Mesenchymal stem cell (in vitro differentiated cells and primary cell): ENCODE data around the gene CD7.
A peak's percentile ranks its signal among the peaks of the same experiment; 100 is the strongest.

ENCODE experiments used
- DNase-seq: peaks from one replicate; pipeline ENCODE4 v3.0.0-alpha.2; 2013
- H2AFZ ChIP-seq: one replicate; pipeline ENCODE4 v1.6.1; 2013; ENCODE audit warnings: low read depth, mild to moderate bottlenecking, control low read depth, inconsistent platforms, low read length, moderate library complexity
- H2AK5ac ChIP-seq: 2 replicates; pipeline ENCODE4 v1.6.1; 2013; ENCODE audit warnings: low read length, moderate library complexity, mild to moderate bottlenecking, inconsistent platforms; ENCODE audit not compliant: severe bottlenecking
- H2BK120ac ChIP-seq: one replicate; pipeline ENCODE4 v1.6.1; 2013; ENCODE audit warnings: low read depth, mild to moderate bottlenecking, inconsistent platforms, low read length, moderate library complexity
- H2BK12ac ChIP-seq, 2 experiments: one replicate each; pipeline ENCODE4 v1.6.1; 2013; ENCODE audit warnings: inconsistent platforms in 2 of 2, low read length in 2 of 2, mild to moderate bottlenecking in 2 of 2, moderate library complexity in 2 of 2, control low read depth in 1 of 2
- H2BK15ac ChIP-seq: one replicate; pipeline ENCODE4 v1.6.1; 2013; ENCODE audit warnings: mild to moderate bottlenecking, low read depth, inconsistent platforms; ENCODE audit not compliant: poor library complexity, severe bottlenecking
- H2BK5ac ChIP-seq: 2 replicates; pipeline ENCODE4 v1.6.1; 2013; ENCODE audit warnings: low read depth, mild to moderate bottlenecking, low read length, control low read depth, inconsistent platforms; ENCODE audit not compliant: poor library complexity, severe bottlenecking
- H3K14ac ChIP-seq, 2 experiments: one replicate each; pipeline ENCODE4 v1.6.1; 2013; ENCODE audit warnings: inconsistent platforms in 2 of 2, low read length in 2 of 2, control low read depth in 1 of 2, mild to moderate bottlenecking in 1 of 2, moderate library complexity in 1 of 2
- H3K18ac ChIP-seq, 2 experiments: one replicate each; pipeline ENCODE4 v1.6.1; 2013; ENCODE audit warnings: inconsistent platforms in 2 of 2, low read length in 2 of 2, control low read depth in 1 of 2, low read depth in 1 of 2, mild to moderate bottlenecking in 1 of 2
- H3K23ac ChIP-seq, 2 experiments: one replicate each; pipeline ENCODE4 v1.6.1; 2013; ENCODE audit warnings: inconsistent platforms in 2 of 2, low read length in 2 of 2, mild to moderate bottlenecking in 2 of 2, moderate library complexity in 2 of 2, control low read depth in 1 of 2
- H3K27ac ChIP-seq: 2 replicates; pipeline ENCODE4 v1.5.1; 2013; ENCODE audit warnings: mild to moderate bottlenecking, moderate library complexity, low read length, control low read depth, inconsistent platforms; ENCODE audit not compliant: poor library complexity, severe bottlenecking
- H3K27me3 ChIP-seq, 2 experiments: 2 replicates each; pipeline versions ENCODE4 v1.6.1 to v1.7.0; 2013; ENCODE audit warnings: low read length in 2 of 2, mild to moderate bottlenecking in 2 of 2, moderate library complexity in 2 of 2, control low read depth in 1 of 2, inconsistent platforms in 1 of 2; ENCODE audit not compliant: control insufficient read depth in 1 of 2, insufficient read depth in 1 of 2
- H3K36me3 ChIP-seq, 2 experiments: 2 replicates each; pipeline versions ENCODE4 v1.6.1 to v1.7.0; 2013; ENCODE audit warnings: low read length in 2 of 2, control low read depth in 1 of 2, inconsistent platforms in 1 of 2, low read depth in 1 of 2, mild to moderate bottlenecking in 1 of 2; ENCODE audit not compliant: insufficient read depth in 2 of 2, control insufficient read depth in 1 of 2
- H3K4ac ChIP-seq, 2 experiments: one replicate each; pipeline ENCODE4 v1.6.1; 2013; ENCODE audit warnings: inconsistent platforms in 2 of 2, low read length in 2 of 2, mild to moderate bottlenecking in 2 of 2, moderate library complexity in 2 of 2, control low read depth in 1 of 2, low read depth in 1 of 2
- H3K4me1 ChIP-seq: 2 replicates; pipeline ENCODE4 v1.6.1; 2013; ENCODE audit warnings: low read depth, low read length, control low read depth; ENCODE audit not compliant: control insufficient read depth, insufficient read depth
- H3K4me2 ChIP-seq: 2 replicates; pipeline ENCODE4 v1.6.1; 2013; ENCODE audit warnings: low read length, mild to moderate bottlenecking, inconsistent platforms; ENCODE audit not compliant: poor library complexity, severe bottlenecking
- H3K4me3 ChIP-seq, 2 experiments: 2 replicates each; pipeline versions ENCODE4 v1.5.1 to v1.7.0; 2013; ENCODE audit warnings: low read length in 2 of 2, mild to moderate bottlenecking in 2 of 2, control low read depth in 1 of 2, low read depth in 1 of 2; ENCODE audit not compliant: insufficient read depth in 1 of 2
- H3K79me1 ChIP-seq: replicated peaks from 2 replicates; pipeline ENCODE4 v1.6.1; 2013; ENCODE audit warnings: mild to moderate bottlenecking, control low read depth, low read length, inconsistent platforms; ENCODE audit not compliant: poor library complexity, severe bottlenecking
- H3K9ac ChIP-seq: 2 replicates; pipeline ENCODE4 v1.7.0; 2013; ENCODE audit warnings: mild to moderate bottlenecking, low read length, moderate library complexity
- H3K9me3 ChIP-seq: 2 replicates; pipeline ENCODE4 v1.7.0; 2013; ENCODE audit warnings: mild to moderate bottlenecking, low read length; ENCODE audit not compliant: control insufficient read depth
- H4K8ac ChIP-seq: one replicate; pipeline ENCODE4 v1.6.1; 2013; ENCODE audit warnings: inconsistent platforms, mild to moderate bottlenecking, low read length, moderate library complexity
- H4K91ac ChIP-seq: one replicate; pipeline ENCODE4 v1.6.1; 2013; ENCODE audit warnings: mild to moderate bottlenecking, low read length, inconsistent platforms
- WGBS: methylation state at CpG from one replicate; pipeline ENCODE4 v1.1.7; 2013; ENCODE audit warnings: mixed read lengths; 5-methylcytosine and 5-hydroxymethylcytosine counted together

CD7 gene

DNA sequence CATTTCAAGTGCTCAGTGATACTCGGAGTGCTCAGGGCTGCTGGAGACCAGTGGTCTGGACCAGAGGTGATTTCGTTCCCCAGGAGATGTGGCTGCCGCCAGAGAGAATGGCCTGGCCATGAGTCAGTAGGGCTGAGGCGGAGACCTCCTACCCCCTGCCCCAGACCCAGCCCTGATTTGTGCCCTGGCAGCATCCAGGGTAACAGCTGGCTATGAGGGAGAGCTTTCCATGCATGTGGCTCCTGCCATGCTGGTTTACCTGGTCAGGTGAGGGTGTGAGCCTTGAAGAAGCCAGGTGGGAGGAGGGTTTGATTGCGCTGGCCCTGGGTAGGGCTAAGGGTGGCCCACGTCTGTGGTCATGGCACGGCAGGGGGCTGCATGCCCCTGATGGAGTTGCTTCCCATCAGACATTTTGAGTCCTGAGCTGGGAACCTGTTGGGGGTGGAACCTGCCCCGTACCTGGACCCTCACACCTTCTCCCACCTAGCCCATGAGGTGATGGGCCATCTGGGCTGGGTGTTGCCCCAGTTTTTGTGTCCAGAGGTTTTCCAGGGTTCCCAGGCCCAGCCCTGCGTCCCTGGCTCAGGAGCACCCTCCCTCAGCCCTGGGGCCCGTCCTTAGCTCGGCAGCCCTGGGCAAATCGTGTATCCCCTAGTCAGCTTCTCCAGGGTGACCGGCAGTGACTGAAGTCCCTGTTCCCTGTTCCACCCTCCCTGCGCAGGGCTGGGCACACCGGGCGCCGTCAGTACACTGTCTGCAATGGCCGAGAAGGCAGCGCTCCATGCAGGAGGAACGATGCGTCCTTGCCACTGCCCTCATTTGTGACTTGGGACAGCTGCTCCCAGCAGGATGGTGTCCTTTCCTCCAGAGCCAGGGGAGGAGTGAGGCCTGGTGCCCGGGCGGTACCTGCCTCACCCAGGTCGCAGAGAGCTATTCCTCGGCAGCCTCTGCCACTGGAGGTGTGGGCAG, 34.9 kb downstream of the CD7 start:
- no peaks in the 10 kb centered on the region for H3K79me1 ChIP-seq
- peak overlapping the region in 1 of 2 experiments; percentile 26 for H2BK12ac ChIP-seq
- no peaks in the 10 kb centered on the region for H3K9me3 ChIP-seq
- H3K36me3 ChIP-seq = peaks cover 5 to 6% of the 10 kb centered on the region in 2 experiments
- no peak overlapping the region for H2BK5ac ChIP-seq
- peak overlapping the region; percentile 34 for H2BK15ac ChIP-seq
- peak overlapping the region; percentile 66 for H4K91ac ChIP-seq
- WGBS = 89% methylated on average over 24 of the region's 25 CpGs
- peak overlapping the region; percentile 11 for H2BK120ac ChIP-seq
- H2AFZ ChIP-seq = no peak overlapping the region
- no peak overlapping the region for H3K23ac ChIP-seq
- peak overlapping the region; percentile 24 for H2AK5ac ChIP-seq
- no peak overlapping the region for H3K4me3 ChIP-seq
- no peak for DNase-seq
- no peaks in the 10 kb centered on the region for H3K27me3 ChIP-seq
- peak overlapping the region; percentile 53 for H4K8ac ChIP-seq
- H3K18ac ChIP-seq = no peak overlapping the region
- H3K4me2 ChIP-seq = no peak overlapping the region
- no peak overlapping the region for H3K27ac ChIP-seq
- peaks cover 32% of the 10 kb centered on the region for H3K4me1 ChIP-seq
- peak overlapping the region in 1 of 2 experiments; percentile 58 for H3K14ac ChIP-seq
- H3K4ac ChIP-seq = no peak overlapping the region
- peak overlapping the region; percentile 38 for H3K9ac ChIP-seq

DNA sequence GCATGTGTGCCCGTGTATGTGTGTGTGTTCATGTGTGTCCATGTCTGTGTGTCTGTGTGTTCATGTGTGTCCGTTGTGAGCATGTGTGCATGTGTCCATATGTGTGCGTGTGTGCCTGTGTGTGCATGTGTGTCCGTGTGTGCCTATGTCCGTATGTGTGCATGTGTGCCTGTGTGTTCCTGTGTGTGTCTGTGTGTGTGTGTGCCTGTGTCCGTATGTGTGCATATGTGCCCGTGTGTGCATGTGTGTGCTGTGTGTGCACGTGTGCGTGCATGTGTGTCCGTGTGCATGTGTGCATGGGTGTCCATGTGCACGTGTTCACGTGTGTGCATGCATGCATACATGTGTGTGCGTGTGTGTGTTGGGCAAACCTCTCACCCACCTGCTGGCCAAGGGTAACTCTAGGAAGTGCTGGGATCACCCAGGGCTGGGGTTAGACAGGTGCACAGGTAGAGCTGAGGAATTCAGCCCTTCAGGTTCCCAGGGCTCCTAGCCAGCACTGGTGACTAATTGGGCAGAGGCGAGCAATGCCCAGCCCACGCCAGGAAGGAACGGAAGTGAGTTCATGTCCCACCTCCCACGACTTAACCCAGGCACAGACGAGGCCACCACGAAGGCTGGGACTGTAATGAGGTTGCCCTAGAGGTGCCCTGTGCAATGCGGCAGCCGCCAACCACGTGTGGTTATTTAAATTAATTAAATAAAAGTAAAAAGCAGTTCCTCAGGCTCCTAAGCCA, 35.7 kb downstream of the CD7 start:
- Histone ChIP-seq H3K4me3 (no peak overlapping the region), H4K91ac (no peak overlapping the region), H3K18ac (no peak overlapping the region), H3K36me3 (peaks cover 5 to 9% of the 10 kb centered on the region in 2 experiments), H4K8ac (peak overlapping the region; percentile 20), H2BK120ac (no peak overlapping the region), H3K27me3 (no peaks in the 10 kb centered on the region), H3K4me2 (no peak overlapping the region), H2BK15ac (no peak overlapping the region), H3K9ac (peak overlapping the region; percentile 38), H3K27ac (no peak overlapping the region), H3K23ac (no peak overlapping the region), H2AFZ (no peak overlapping the region), H3K4me1 (peaks cover 32% of the 10 kb centered on the region), H2AK5ac (no peak overlapping the region), H3K9me3 (no peaks in the 10 kb centered on the region), H2BK5ac (no peak overlapping the region), H3K14ac (peak overlapping the region in 1 of 2 experiments; percentile 3), H3K4ac (no peak overlapping the region), H2BK12ac (no peak overlapping the region), H3K79me1 (no peaks in the 10 kb centered on the region)
- WGBS = 90% methylated on average over 17 of the region's 22 CpGs
- DNase-seq = no peak

DNA sequence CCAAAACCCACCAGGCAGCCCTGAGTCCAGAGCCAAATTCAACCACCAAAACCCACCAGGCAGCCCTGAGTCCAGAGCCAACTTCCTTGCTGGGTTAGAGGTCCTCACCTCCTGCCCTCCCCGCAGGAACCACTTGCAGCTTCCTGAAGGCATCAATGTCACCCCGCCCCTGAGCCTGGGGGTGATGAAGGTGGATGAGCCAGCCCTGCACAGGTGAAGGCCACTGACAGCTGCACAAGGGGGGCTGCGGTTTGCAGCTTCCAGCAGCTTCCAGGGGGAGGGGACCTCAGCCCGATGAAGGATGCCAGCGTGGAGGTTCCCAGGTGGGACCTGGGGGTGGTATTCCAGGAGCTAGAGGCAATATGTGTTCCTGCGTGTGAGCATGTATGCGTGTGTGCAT, 36.3 kb downstream of the CD7 start:
- 88% methylated on average over 7 of the region's 7 CpGs for WGBS
- H3K4me1 ChIP-seq = peaks cover 32% of the 10 kb centered on the region
- H4K91ac ChIP-seq = no peak overlapping the region
- no peaks in the 10 kb centered on the region for H3K79me1 ChIP-seq
- no peaks in the 10 kb centered on the region for H3K9me3 ChIP-seq
- H3K14ac ChIP-seq = no peak overlapping the region
- H3K18ac ChIP-seq = no peak overlapping the region
- no peak overlapping the region for H3K4ac ChIP-seq
- H2AK5ac ChIP-seq = no peak overlapping the region
- no peak overlapping the region for H3K23ac ChIP-seq
- H3K4me2 ChIP-seq = no peak overlapping the region
- no peak overlapping the region for H2BK15ac ChIP-seq
- H2AFZ ChIP-seq = no peak overlapping the region
- H2BK120ac ChIP-seq = no peak overlapping the region
- peak overlapping the region in 1 of 2 experiments; percentile 11 for H2BK12ac ChIP-seq
- no peak overlapping the region for H4K8ac ChIP-seq
- no peak for DNase-seq
- H3K27ac ChIP-seq = no peak overlapping the region
- peaks cover 5 to 9% of the 10 kb centered on the region in 2 experiments for H3K36me3 ChIP-seq
- no peak overlapping the region for H3K4me3 ChIP-seq
- no peak overlapping the region for H2BK5ac ChIP-seq
- H3K9ac ChIP-seq = no peak overlapping the region
- no peaks in the 10 kb centered on the region for H3K27me3 ChIP-seq

DNA sequence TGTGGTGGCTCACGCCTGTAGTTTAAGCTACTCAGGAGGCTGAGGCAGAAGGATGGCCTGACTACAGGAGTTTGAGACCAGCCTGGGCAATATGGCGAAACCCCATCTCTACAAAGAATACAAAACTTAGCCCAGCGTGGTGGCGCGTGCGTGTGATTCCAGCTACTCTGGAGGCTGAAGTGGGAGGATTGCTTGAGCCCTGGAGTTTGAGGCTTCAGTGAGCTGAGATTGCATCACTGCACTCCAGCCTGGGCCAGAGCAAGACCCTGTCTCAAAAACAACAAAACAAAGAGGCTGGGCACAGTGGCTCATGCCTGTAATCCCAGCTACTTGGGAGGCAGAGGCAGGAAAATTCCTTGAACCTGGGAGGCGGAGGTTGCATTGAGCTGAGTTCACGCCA, 36.9 kb downstream of the CD7 start:
- Histone ChIP-seq H4K8ac (no peak overlapping the region), H2BK15ac (no peak overlapping the region), H3K4me1 (peaks cover 32% of the 10 kb centered on the region), H2AFZ (no peak overlapping the region), H3K9ac (no peak overlapping the region), H3K9me3 (no peaks in the 10 kb centered on the region), H3K27ac (no peak overlapping the region), H4K91ac (no peak overlapping the region), H3K14ac (no peak overlapping the region), H3K27me3 (no peaks in the 10 kb centered on the region), H3K23ac (no peak overlapping the region), H3K4ac (no peak overlapping the region), H2BK5ac (no peak overlapping the region), H2BK120ac (no peak overlapping the region), H3K79me1 (no peaks in the 10 kb centered on the region), H3K4me3 (no peak overlapping the region), H2AK5ac (no peak overlapping the region), H3K4me2 (no peak overlapping the region), H3K18ac (no peak overlapping the region), H2BK12ac (no peak overlapping the region), H3K36me3 (peaks cover 5 to 9% of the 10 kb centered on the region in 2 experiments)
- WGBS = 98% methylated on average over 8 of the region's 8 CpGs
- DNase-seq = no peak
